ENCODE results near the gene GOLGA6L26.
"Not testable (repeated sequence)": the region's sequence is repeated elsewhere in the genome, so short reads cannot be mapped to it uniquely, and the experiment has no call there.

DNA sequence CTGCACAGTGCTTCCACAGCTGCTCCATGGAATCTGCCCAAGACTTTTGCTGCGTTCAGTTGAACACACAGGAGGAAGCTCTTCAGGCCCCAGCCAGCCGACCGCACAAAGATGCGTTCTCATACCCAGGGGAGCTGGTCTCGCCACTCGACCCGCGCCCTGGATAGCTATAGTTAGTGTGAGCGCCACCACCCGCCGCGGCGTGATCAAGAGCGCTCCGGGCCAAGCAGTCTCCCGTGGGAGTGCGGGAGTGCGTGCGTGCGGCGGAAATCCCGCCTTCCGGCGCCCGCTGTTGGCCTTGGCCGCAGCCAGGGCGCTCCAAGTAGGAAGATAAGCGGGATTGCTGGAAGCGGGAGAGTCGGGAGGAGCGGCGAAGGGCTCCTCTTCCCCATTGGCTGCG is 30.8 kb downstream of the GOLGA6L26 start:
- not testable (repeated sequence) for TF ChIP-seq CTCF (conservative IDR thresholded peaks at IDR 0.05); ZFX (IDR thresholded peaks at IDR 0.05)

All from C4-2B (cell line).